NCI-H1930 (cell line): ENCODE data around the gene SPR.

Source experiments
- DNase-seq, 2 experiments: peaks; one replicate each; lab custom pipeline; 2025; lab: John Stamatoyannopoulos, UW

SPR gene

GRCh38 chr2:72887032-72887739 is at the start of gene SPR:
Gene SPR, plus strand, starts transcription at chr2:72887408. Its CDS starts 25 bp downstream, at chr2:72887433.
- peak; percentile 65 to 82 for DNase-seq

GRCh38 chr2:72840066-72840465 is 47.1 kb upstream of the SPR start:
- DNase-seq, result no peak

DNA sequence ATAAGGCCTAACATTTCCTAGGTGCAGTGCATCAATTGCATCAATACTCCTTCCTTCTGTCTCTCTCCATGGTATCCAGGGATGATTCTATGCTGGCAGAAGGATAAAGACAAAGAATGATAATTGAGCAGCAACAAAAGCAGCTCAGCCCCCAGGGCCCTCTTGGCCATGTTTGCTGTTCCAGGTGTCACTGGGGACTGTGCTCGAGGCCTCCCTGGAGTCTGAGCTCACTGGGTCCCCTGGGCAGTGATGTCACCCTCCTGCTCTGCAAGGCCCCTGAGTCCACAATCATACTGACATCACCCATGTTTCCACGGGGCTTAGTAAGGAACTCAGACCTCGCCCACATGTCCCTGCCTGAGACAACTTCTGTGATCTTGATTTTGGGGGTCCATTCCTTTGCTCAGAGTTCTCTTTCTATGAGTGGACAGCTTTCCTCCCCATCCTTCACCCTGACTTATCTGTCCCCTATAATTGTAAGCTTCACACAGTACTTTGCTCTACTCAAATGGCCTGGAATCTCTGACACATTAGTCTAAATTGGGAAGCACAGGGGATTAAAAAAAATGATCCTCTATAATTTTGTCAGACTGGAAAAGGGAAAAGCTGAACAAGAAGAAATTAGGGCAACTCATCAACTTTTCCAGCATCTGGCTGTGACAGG is 45.6 kb upstream of the SPR start:
- peak in 1 of 2 experiments; percentile 22 for DNase-seq

DNA sequence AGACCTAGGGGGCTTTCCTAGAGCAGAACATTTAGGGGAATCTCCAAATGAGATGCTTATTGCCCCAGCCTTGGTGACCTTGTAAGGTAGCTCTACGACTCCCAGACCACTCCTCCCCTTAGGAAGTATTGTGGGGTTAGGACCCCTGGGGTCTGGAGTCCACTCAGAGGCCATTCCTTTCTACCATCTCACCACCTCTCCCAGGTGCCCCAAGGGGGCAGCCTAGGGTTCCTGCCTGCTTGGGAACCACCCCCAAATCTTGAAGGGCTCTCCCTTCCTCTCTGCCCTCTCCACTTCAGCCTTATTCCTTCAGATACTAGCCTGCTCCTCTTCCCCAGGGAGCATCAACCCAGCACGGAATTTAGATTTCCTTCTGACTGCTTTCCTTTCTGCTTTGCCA is 43.9 kb upstream of the SPR start:
- no peak for DNase-seq

- no peak for DNase-seq
Measured at GRCh38 chr2:72846171-72847095, 40.8 kb upstream of the SPR start.

DNA sequence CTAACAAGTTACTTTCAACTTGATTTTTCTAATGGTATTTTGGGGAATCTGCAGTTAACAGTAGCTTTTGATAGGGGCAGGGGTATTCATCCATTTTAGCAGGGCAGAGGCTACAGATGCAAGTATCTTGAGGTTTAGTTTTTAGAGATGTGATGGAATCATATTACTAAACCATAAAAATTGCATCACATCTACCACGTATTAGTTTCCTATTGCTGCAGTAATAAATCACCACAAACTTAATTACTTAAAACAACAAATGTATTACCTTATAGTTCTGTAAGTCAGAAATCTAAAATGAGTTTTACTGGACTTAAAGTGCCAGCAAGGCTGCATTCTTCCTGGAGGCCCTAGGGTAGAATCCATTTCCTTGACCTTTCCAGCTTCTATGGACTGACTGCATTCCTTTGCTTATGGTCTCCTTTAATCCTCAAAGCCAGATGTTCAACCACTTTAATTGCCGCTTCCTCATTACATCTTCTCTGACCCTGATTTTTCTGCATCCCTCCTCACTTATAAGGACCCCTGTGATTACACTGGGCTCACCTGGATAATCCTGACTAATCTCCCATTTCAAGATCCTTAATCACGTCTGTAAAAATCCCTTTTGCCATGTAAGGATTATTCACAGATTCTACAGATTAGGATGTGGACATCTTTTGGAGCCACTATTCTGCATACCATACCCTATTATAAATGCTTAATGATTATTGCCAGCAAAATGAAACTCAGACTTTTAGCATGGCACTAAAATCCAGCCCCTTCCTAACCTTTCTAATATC is 39.5 kb upstream of the SPR start:
- no peak for DNase-seq

DNA sequence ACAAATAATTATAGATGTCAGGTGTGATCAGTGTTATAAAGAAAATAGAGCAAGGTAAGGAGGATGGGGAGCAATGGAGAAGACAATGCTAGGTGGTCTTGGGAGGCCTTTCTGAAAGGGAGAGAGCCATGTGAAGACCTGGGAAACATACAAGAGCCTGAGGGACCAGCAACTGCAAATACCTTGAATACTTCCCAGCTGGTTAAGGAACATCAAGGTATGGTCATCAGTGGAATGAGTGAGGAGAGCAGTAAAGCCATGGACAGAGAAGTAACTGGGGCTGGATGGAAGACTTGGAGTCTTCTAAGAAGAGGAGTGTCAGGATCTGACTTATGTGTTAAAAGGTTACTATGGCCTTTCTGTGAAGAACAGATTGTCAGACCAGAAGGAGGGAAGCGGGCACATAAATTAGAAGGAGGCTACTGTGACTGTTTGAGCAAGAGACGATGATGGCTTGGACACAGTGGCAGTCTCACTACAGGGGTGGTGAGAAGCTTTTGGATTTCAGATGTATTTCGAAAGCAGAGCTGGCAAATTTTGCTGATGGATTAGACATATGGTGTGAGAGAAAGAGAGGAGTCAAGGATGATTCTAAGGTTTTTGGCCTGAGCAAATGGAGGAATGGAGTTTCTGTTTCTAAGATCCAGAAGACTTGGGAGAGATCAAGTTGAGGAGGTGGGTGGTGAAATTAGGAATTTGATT is 38.6 kb upstream of the SPR start:
- DNase-seq, result no peak

DNA sequence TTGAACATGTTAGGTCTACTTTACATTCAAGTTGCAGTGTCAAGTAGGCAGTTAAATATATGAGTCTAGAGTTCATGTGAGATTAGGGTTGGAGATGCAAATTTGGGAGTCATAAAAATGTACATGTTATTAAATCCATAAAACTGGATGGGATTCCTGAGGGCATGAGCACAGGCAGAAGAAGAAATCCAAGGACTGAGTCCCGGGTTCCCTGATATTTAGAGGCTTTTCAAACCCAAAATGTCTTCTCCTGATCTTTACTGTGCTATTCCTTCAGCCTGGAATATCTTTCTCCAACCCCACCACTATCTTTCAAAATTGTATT is 38.1 kb upstream of the SPR start:
- DNase-seq, result no peak

DNA sequence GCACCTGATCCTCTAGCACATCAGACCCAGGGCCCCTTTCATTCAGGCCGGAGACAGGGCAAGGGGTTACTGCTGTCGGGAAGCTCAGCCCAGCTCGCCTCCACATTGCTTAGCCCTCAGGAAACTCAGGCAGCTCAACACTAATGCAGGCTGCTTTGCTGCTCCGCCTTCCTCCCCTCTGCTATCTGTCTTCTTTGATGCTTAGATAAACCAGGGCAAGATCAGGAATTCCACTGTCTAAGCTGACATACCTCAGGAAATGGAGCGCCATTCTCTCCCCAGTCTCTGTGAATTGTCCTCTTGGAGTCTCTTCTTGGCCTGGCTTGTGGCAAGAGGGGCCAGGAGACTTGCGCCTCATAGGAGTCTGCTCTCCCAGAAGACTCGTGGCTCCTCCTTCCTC is 35.9 kb upstream of the SPR start:
- no peak for DNase-seq

GRCh38 chr2:72859831-72860262 is 27.4 kb upstream of the SPR start:
- DNase-seq, result peak; percentile 52 to 75

DNA sequence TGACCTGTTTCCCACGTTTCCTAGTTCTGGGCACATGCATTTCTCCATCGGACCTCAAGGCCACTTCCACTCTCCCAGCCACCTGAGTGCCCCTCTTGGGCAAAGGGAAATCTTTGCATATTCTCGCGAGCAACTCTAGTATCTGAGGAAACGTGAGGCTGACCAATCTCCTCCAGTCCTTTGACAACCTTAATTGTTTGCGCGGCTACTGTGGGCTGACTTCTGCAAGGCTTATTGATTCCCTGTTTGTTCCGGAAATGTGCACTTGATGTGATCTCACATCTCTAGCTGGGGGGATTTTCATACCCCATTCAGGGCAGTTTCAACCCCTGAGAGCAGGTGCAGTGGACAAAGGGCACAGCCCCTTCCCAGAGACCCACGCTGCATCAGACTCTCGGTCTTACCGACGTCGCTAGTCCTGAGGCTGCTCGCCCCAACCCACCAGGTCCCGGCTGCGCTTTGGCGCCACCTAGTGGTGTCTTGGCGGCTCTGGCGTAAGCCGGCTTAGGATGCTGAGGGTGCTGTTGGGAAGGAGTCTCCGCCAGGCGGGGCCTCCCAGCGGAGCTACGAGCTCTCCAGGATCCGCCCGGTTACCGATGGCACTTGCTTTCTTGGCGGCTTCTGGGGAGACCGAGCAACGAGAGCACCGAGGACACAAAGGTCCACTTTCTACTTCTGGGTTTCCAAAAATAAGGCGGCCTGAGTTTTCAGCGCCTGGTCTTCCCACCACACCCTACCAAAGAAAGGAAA is 24.8 kb upstream of the SPR start:
- peak; percentile 93 for DNase-seq

GRCh38 chr2:72863046-72863445 is 24.2 kb upstream of the SPR start:
- DNase-seq, result no peak

DNA sequence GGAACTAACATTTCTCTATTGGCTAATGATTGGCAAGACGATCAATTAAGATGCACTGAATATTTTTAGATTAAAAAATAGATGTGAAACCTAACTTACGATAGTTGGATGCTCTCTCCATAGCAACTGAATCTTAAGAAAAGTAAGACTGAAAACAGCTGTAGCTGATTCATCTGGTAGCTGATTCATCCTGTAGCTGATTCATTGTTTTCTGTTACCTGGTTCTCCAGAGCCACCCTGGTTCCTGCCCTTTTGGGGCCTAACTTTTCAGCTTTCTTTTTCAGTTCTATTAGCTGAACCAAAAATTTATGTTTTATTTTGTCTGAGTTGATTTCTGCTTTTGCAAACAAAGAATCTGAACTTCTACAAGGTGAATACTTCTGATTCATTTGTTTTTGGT is 22.7 kb upstream of the SPR start:
- no peak for DNase-seq

GRCh38 chr2:72871060-72871459 is 16.1 kb upstream of the SPR start:
- no peak for DNase-seq

DNA sequence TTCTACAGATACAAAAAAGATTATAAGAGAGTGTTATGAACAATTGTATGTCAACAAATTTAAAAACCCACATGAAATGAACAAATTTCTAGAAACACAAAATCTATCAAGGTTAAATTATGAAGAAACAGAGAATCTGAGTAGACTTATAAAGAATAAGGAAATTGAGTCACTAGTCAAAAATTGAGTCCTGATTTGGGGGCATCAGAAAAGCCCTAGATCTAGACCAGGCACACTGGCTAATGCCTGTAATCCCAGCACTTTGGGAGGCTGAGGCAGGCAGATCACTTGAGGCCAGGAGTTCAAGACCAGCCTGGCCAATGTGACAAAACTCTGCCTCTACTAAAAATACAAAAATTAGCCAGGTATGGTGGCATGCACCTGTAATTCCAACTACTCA is 15.3 kb upstream of the SPR start:
- no peak for DNase-seq

DNA sequence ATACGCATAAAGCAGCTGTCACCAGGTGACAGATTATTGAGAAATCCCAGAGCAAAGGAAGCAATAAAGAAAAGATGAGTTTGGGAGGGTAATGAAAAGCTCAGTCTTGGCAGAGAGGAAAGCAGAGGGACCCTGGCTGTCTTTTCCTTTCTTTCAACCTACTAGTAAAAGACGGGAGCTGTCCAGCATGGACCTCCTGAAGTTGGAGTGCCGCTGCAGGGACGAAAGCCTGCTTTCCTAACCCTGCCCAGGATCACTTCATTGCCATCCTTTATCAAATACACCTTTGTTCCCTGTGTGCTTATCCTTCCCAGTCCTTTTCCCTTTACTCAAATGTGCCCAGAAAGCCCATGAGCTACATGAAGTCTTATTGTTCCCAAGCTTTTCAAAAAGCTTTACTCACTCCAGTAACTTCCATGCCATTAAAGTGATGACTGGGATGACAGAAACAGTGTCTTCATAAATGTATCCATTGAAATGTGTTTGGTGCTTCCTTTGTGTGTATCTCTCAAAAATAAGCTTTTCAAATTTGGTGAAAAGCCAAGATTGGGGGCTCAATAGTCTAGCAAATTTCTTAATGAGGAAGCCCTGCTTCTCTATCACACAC is 3.7 kb upstream of the SPR start:
- DNase-seq, result no peak

DNA sequence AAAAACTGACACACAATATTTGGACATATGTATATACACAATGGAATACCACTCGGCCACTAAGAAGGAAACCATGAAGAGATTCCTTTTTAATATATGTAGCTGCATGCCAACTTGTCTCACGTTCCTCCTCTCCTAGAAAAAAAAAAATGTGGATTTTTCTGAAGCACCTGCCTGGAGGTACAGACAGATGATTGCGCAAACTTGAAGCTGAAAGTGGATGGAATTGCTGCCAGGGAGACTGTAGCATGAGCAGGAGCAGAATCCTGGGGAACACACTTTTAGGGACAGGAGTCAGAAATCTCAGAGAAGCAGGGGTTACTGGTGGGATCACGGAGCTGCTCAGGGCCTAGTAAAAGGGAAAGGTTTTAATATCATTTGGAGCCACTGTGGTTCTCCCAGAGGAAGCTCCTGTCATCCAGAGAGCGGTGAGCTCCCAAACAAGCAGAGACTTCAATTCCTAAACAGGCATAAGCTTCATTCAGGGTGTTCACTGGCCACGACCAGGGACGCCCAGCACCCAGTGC is 640 bp upstream of the SPR start:
- no peak for DNase-seq

- DNase-seq, result peak; percentile 71 to 86
Measured at GRCh38 chr2:72887740-72888437, 681 bp downstream of the SPR start.

DNA sequence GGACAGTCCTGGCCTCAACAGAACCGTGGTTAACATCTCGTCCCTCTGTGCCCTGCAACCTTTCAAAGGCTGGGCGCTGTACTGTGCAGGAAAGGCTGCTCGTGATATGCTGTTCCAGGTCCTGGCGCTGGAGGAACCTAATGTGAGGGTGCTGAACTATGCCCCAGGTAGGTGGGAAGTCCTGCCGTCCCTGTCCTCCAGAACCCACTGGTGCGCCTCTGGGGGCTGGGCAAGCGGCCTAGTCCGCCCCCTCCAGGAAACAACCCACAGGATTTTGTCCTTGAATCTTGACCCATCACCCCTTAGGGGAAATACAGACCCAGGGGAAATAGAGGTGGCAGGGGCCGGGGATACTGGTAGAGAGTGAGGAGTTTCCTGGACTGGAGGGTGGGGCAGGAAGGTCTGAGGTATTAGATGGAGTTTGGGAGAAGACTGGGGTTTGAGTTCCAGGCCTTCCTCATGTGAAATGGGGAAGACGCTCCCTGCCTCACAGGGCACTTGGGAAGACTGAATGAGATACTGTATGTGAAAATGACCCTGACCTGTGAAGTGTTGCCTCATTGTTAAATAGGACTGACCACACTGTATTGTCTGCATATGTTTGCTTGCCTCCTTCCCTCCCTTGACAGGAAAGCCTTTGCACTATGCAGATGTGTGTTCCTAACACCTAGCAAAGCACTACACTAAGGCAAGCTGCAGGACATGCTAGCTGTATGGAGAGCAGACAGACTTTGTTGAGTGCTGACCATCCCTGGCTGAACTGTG is 1.4 kb downstream of the SPR start:
- no peak for DNase-seq
